HUES64 (cell line): ENCODE measurements around the gene DLGAP1.

Experiments used
- H3K27ac ChIP-seq: 2 replicates; pipeline ENCODE4 v1.7.0; 2013; ENCODE audit warnings: low read depth, low read length, inconsistent platforms
- H3K27me3 ChIP-seq: 2 replicates; pipeline ENCODE4 v1.6.1; 2013; ENCODE audit warnings: mild to moderate bottlenecking, low read length; ENCODE audit not compliant: insufficient read depth
- H3K36me3 ChIP-seq: 2 replicates; pipeline ENCODE4 v1.6.1; 2013; ENCODE audit warnings: mild to moderate bottlenecking, low read length; ENCODE audit not compliant: insufficient read depth
- H3K4me1 ChIP-seq: 2 replicates; pipeline ENCODE4 v1.6.1; 2013; ENCODE audit warnings: mild to moderate bottlenecking, low read length, moderate library complexity; ENCODE audit not compliant: insufficient read depth
- H3K4me3 ChIP-seq: 2 replicates; pipeline ENCODE4 v1.5.1; 2013; ENCODE audit warnings: mild to moderate bottlenecking, low read length, moderate library complexity
- H3K9ac ChIP-seq: 2 replicates; pipeline ENCODE4 v1.6.1; 2013; ENCODE audit warnings: mild to moderate bottlenecking, low read depth, low read length
- H3K9me3 ChIP-seq: 2 replicates; pipeline ENCODE4 v1.6.1; 2013; ENCODE audit warnings: low read depth, low read length; ENCODE audit not compliant: insufficient read depth
- WGBS: fragments of 150-250, 120-280 bp; methylation state at CpG from one replicate; pipeline ENCODE4 v1.1.7; 2013; ENCODE audit warnings: missing lambda C conversion rate; 5-methylcytosine and 5-hydroxymethylcytosine counted together

Gene DLGAP1

DNA sequence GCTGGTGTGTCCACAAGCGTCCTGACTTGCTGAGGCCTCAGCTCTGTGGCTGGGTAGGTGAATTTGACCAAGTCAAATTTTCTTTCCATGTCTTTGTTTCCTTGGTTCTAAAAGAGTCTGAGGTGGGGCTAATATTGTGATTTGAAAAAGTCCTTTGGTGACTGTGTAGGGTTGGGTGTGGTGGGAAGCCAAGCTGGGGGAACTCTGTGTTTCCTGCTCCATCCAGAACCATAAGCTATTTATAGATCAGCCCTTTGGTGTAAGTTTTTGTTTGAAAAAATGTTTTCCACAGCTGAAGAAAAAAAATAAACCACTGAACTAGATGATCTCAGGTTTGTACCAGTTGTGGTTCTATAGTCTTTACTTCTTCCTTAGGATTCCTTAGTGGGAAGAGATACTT is 542.4 kb downstream of the DLGAP1 start:
- Histone ChIP-seq H3K9me3 (no peaks in the 10 kb centered on the region), H3K36me3 (no peaks in the 10 kb centered on the region), H3K27ac (no peak overlapping the region), H3K4me1 (no peaks in the 10 kb centered on the region), H3K9ac (no peak overlapping the region), H3K4me3 (no peak overlapping the region), H3K27me3 (no peaks in the 10 kb centered on the region)
- 93% methylated on average over 1 of the region's 1 CpG for WGBS

DNA sequence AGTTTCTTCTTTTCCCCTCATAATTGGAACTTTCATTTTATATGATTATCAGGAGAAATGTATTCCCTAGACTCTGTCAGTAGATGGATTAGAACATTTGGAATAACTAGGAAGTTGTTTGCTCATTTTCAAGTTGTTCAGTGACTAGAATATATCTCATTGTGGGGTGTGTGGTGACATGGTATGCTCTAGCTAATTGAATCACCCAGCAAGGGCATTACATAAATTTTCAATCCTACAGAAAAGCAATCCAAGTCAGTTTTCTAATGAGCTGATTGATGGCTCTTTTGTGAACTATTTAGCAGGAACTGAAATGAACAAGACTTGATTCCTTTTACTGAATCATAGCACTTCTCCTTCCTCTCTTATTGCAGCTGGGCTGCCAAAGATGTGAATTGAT is 543.7 kb downstream of the DLGAP1 start:
- Histone ChIP-seq H3K4me3 (no peak overlapping the region), H3K4me1 (no peaks in the 10 kb centered on the region), H3K36me3 (no peaks in the 10 kb centered on the region), H3K27me3 (no peaks in the 10 kb centered on the region), H3K9ac (no peak overlapping the region), H3K27ac (no peak overlapping the region), H3K9me3 (no peaks in the 10 kb centered on the region)

DNA sequence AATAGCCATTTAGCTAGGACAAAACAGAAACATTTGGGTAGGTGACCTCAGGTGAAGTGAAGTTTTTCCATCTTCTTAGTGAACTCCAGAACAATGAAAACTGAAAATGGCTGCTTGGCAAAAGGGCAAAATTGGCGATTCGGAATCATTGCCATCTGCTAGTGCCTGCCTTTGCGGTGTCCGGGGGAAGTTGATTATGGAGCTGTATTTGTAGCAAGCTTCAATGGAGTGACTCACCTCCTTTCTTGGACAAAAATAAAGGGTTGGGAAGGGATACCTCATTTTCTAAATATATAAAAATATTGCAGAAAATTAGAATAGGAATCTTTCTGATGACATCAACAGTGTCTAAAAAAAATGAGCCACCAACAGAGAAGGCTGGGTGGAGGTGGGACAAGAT is 544.6 kb downstream of the DLGAP1 start:
- Histone ChIP-seq H3K36me3 (no peaks in the 10 kb centered on the region), H3K4me3 (no peak overlapping the region), H3K27me3 (no peaks in the 10 kb centered on the region), H3K9me3 (no peaks in the 10 kb centered on the region), H3K4me1 (no peaks in the 10 kb centered on the region), H3K27ac (no peak overlapping the region), H3K9ac (no peak overlapping the region)
- 95% methylated on average over 4 of the region's 4 CpGs for WGBS

DNA sequence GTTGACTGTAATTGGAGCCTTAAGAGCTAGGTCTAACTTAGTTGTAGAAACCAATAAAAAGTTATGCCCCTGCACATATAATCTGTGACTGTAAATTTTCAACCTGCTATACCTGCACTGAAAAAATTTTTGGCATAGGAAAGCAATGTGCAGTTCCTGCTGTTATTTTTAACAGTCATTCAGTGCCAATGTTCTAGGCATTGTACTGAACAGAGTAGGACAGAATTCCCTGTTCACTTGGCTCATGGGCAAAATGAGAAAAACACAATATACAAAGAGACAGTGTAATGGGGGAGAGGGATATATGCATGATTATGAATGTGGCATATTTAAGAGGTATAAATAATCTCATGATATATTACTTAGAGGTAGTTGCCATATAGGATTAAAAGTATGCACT is 547.2 kb downstream of the DLGAP1 start:
- no peaks in the 10 kb centered on the region for H3K4me1 ChIP-seq
- H3K27ac ChIP-seq, result no peak overlapping the region
- no peaks in the 10 kb centered on the region for H3K36me3 ChIP-seq
- no peaks in the 10 kb centered on the region for H3K27me3 ChIP-seq
- H3K9me3 ChIP-seq, result no peaks in the 10 kb centered on the region
- H3K9ac ChIP-seq, result no peak overlapping the region
- H3K4me3 ChIP-seq, result no peak overlapping the region

DNA sequence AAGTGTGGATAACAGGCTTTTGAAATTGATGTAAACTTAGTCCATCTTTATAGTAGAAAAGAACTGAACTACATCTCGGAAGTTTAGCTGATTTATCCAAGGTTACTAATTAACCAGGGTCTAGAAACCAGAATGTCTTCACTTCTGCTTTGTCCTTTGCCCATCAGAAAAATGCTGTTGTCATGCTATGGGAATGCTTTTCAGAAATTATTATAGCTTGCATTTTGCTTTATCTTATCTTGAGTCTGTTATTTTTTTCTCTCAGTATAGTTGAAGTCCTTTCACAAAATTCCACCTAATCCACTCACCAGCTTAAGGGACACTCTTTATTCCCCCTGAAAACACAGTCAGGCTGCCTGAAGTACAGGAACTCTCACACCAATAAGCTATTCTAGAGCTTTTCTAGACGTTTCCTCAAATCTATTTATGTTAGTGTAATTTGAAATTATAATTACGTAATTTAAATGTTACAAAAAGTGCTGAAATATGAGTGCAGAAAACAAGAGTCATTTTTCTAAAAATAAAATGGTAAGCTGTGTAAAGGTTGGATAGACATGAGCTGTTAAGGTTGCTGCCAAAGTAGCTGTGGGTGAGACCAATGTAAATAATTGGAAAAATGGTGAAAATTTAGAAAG is 548.9 kb downstream of the DLGAP1 start:
- no peaks in the 10 kb centered on the region for H3K36me3 ChIP-seq
- H3K27me3 ChIP-seq, result no peaks in the 10 kb centered on the region
- H3K9ac ChIP-seq, result no peak overlapping the region
- H3K9me3 ChIP-seq, result no peaks in the 10 kb centered on the region
- no peaks in the 10 kb centered on the region for H3K4me1 ChIP-seq
- no peak overlapping the region for H3K4me3 ChIP-seq
- no peak overlapping the region for H3K27ac ChIP-seq
- 93% methylated on average over 2 of the region's 3 CpGs for WGBS

DNA sequence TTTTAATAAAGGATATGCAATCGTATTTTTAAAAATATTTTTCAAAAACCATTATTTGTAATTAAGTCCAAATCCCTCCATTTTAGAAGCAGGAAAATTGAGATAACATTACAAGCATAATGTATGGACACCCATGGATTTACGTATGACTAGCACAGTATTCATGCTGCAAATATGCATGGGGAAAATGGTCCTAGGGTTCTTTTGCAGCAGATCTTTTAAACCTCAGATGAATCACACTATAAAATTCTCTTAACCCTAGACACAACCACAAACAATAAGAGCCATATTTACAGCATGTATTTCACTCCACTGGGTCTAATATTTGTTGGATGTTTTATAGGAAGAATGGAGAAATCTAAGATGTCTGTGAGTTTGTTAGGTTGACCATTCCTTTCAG is 551.8 kb downstream of the DLGAP1 start:
- Histone ChIP-seq H3K36me3 (no peaks in the 10 kb centered on the region), H3K27me3 (no peaks in the 10 kb centered on the region), H3K4me1 (no peaks in the 10 kb centered on the region), H3K9me3 (no peaks in the 10 kb centered on the region), H3K9ac (no peak overlapping the region), H3K27ac (no peak overlapping the region), H3K4me3 (no peak overlapping the region)
- WGBS, result 90% methylated on average over 2 of the region's 2 CpGs

DNA sequence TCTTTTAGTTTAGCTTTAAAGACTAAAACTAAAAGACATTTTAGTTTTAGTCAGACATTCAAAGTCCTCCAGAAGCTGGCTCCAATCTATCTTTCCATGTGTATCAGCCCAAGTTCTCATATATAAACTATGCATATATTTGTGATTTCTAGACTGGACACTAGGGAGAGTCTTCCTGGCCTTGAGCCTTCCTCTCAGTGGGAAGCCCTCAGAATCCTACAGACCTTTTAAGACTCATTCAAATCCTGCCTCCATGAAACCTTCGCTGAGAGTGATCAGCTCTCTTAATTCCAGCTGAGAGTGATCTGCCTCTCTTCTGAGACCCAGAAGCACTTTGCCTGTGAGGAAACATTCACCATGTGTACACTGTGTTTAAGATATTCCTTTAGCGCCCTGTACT is 552.4 kb downstream of the DLGAP1 start:
- H3K4me1 ChIP-seq, result no peaks in the 10 kb centered on the region
- WGBS, result 88% methylated on average over 2 of the region's 2 CpGs
- no peak overlapping the region for H3K4me3 ChIP-seq
- no peaks in the 10 kb centered on the region for H3K27me3 ChIP-seq
- H3K9ac ChIP-seq, result no peak overlapping the region
- no peak overlapping the region for H3K27ac ChIP-seq
- H3K36me3 ChIP-seq, result no peaks in the 10 kb centered on the region
- H3K9me3 ChIP-seq, result no peaks in the 10 kb centered on the region

DNA sequence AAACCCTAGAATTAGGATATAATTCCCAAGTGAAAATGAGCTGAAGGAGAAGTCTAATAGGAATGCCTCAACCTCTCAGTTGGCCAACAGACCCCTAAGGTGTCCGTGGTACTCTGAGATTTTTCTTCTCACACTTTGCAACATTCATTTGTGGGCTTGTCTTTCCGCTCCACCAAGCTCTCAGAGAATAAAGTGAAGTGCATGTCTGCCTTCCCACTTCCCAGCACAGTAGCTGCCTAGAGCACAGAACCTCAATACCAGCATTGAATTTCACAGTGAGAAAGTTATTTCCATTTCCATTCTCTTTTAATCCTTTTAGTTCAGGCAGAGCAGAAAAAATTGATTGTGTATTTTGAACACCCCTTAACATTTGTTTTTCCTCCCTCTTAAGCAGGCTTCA is 553.3 kb downstream of the DLGAP1 start:
- H3K4me3 ChIP-seq, result no peak overlapping the region
- no peaks in the 10 kb centered on the region for H3K36me3 ChIP-seq
- 93% methylated on average over 2 of the region's 2 CpGs for WGBS
- H3K4me1 ChIP-seq, result no peaks in the 10 kb centered on the region
- no peaks in the 10 kb centered on the region for H3K27me3 ChIP-seq
- no peak overlapping the region for H3K9ac ChIP-seq
- H3K9me3 ChIP-seq, result no peaks in the 10 kb centered on the region
- H3K27ac ChIP-seq, result no peak overlapping the region

DNA sequence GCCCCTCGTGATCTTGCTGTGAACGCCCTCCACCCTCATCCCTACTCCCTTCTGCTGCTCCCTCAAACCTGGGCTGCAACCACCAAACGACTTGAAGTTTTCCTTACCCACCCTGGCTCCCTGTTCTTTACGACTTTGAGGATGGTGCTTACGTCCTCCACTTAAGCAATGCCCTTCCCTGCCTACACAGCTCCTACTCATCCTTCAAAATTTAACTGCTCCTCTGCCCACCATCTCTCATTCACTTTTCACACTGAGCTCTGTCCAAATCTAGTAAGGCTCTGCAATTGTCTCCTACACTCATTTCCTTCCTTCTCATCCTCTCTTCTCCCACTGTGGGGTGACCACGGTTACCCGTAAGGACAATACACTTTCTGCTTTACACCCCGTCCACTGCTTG is 554.1 kb downstream of the DLGAP1 start:
- WGBS, result 88% methylated on average over 8 of the region's 8 CpGs
- H3K36me3 ChIP-seq, result no peaks in the 10 kb centered on the region
- no peaks in the 10 kb centered on the region for H3K9me3 ChIP-seq
- no peak overlapping the region for H3K4me3 ChIP-seq
- H3K27me3 ChIP-seq, result no peaks in the 10 kb centered on the region
- no peak overlapping the region for H3K27ac ChIP-seq
- H3K4me1 ChIP-seq, result no peaks in the 10 kb centered on the region
- no peak overlapping the region for H3K9ac ChIP-seq

DNA sequence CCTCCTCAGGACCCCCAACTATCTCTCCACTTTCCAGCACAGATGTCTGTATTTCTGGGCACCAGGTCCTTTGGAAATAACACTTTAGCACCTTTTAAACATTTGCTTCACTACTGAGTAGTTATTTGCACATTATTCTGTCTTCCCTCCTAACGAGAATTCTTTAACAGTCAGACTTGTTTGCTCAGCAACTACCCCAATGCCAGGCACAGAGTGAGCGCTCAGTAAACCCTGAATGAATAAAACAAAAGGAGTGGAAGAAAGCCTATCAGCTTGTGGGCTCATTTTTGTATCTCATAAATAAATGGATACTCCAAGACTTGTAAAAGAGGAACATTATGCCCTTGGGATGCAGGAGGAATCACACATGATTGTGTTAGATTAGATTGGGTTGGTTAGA is 554.8 kb downstream of the DLGAP1 start:
- Histone ChIP-seq H3K4me1 (no peaks in the 10 kb centered on the region), H3K27me3 (no peaks in the 10 kb centered on the region), H3K36me3 (no peaks in the 10 kb centered on the region), H3K4me3 (no peak overlapping the region), H3K9ac (no peak overlapping the region), H3K9me3 (no peaks in the 10 kb centered on the region), H3K27ac (no peak overlapping the region)
- 84% methylated on average over 2 of the region's 2 CpGs for WGBS

DNA sequence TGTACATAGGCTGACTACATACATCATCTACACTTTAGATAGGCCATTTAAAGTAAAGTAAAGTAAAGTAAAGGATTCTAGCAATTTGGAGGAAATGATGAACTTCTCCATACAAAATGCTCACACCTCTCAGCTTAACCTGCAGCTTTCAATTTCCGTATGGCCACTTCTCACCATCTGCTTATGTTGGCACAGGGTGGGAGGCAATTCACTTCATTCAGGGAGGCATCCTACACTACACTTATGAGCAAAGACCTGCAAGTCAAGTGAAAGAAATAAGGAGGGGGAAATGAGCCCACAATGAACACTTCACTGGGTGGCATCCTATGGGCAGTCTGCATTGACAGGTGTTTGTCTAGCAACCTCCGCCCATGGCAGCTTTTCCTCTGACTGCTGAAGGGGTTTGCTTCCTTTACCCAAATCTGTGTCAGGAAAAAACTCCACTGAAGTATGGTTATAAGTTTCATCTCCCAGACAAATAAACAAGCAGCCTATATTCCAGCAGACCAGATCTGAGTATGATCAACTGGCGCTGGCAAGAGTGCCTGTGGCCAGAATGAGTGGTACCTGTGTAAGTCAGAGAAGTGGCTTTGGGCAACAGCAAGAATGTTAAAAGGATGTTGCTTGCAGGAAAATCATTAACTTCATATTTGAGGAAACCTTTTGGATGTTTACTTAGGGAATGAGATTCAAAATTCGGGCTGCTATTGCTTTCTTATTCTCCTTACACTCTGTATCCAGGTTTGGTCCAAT is 556.1 kb downstream of the DLGAP1 start:
- Histone ChIP-seq H3K9ac (no peak overlapping the region), H3K9me3 (no peaks in the 10 kb centered on the region), H3K27me3 (no peaks in the 10 kb centered on the region), H3K36me3 (no peaks in the 10 kb centered on the region), H3K4me3 (no peak overlapping the region), H3K4me1 (no peaks in the 10 kb centered on the region), H3K27ac (no peak overlapping the region)
- 95% methylated on average over 4 of the region's 4 CpGs for WGBS

DNA sequence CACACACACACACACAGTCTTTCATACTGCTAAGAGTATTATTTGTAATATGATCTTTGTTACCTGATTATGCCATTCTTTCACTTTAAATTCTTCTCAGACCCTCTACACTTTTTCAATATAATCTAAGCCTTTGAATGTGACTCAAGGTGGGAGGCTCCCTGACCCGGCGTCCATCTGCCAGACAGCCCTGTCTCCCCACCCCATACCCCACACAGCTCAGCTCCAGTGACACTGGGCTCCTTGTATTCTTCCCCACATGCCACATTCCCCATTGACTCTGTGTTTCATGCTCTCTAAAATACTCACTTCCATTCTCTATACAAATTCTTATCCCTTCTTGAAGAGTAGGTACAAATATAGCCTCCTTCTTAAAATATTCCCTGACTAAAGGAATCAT is 563.0 kb downstream of the DLGAP1 start:
- Histone ChIP-seq H3K9ac (no peak overlapping the region), H3K36me3 (no peaks in the 10 kb centered on the region), H3K4me3 (no peak overlapping the region), H3K27ac (no peak overlapping the region), H3K27me3 (no peaks in the 10 kb centered on the region), H3K9me3 (no peaks in the 10 kb centered on the region), H3K4me1 (no peaks in the 10 kb centered on the region)
- 86% methylated on average over 2 of the region's 2 CpGs for WGBS
